ENCODE data around the gene TEX11.
"Not testable (repeated sequence)": the region's sequence is repeated elsewhere in the genome, so short reads cannot be mapped to it uniquely, and the experiment has no call there.

The TEX11 gene

DNA sequence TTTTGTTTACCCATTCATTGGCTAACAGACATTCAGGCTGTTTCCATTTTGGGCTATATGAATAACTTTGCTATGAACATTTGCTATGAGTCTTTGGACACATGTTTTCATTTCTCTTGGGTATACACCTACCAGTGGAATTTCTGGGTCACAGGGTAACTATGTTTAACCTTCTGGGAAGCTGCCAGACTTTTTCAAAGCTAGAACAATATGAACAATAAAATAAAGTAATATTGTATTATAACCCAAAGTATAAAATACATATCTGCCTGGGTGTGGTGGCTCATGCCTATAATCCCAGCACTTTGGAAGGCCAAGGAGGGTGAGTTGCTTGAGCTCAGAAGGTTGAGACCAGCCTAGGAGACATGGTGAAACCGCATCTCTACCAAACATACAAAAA lies 373.3 kb downstream of the TEX11 start:
- H3K36me3 ChIP-seq (replicated peaks) = no peaks in the 10 kb centered on the region
- in situ Hi-C loops (cut with MboI; ENCODE audit: low sequenced_read_pairs) = no loop called here
- no peaks in the 10 kb centered on the region; the same call in 1 of the 2 replicates for H3K27me3 ChIP-seq (ENCODE audit: low read depth)
- H3K4me1 ChIP-seq = no peaks in the 10 kb centered on the region
- no peaks in the 10 kb centered on the region for H3K9me3 ChIP-seq
- no peak for DNase-seq (ENCODE audit: low spot score in 2 of 2)
- no peak overlapping the region for H3K4me3 ChIP-seq

DNA sequence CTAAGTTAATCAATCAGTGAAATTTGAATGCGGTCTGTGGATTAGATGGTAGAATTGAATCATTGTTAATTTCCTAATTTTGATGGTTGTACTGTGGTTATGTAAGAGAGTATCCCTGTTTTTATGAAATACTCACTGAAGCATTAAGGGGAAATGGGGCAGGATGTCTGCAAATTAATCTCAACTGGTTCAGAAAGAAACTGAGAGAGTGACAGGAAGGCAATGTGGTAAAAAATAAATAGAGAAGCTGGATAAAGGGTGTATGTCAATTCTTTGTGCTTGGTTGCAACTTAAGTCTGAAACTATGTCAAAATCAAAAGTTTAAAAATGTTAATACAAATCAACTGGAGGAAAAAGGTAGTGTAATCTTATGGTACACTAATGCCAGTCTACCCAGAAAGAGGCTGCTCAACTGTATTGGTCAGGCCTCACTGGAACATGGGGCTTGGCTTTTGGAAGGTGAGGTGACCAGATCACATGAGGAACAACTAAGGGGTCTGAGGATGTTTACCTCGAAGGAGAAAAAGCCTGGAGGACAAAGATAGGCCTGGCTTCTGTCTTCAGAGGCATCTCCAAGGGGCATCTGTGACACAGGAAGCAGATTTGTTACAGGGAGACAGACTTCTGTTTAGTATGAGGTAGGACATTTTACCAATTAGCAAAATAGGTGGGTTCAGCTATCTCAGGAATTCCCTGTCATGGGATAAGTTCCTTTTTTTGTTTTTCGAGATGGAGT lies 380.7 kb downstream of the TEX11 start:
- in situ Hi-C loops (cut with MboI; ENCODE audit: low sequenced_read_pairs) = no loop called here
- no peak for DNase-seq (ENCODE audit: low spot score in 2 of 2)
- H3K9me3 ChIP-seq = no peaks in the 10 kb centered on the region
- H3K27me3 ChIP-seq (ENCODE audit: low read depth) = peaks cover 5% of the 10 kb centered on the region; the same call in 1 of the 2 replicates
- H3K4me3 ChIP-seq = no peak overlapping the region
- no peaks in the 10 kb centered on the region for H3K36me3 ChIP-seq (replicated peaks)
- no peaks in the 10 kb centered on the region for H3K4me1 ChIP-seq

- in situ Hi-C loops (cut with MboI; ENCODE audit: low sequenced_read_pairs) = no loop called here
- no peak for DNase-seq (ENCODE audit: low spot score in 2 of 2)
- Histone ChIP-seq H3K4me3 (no peak overlapping the region), H3K27me3 (ENCODE audit: low read depth) (peaks cover 5% of the 10 kb centered on the region; the same call in 1 of the 2 replicates), H3K4me1 (no peaks in the 10 kb centered on the region), H3K9me3 (no peaks in the 10 kb centered on the region; the same call in 1 of the 2 replicates), H3K36me3 (replicated peaks) (no peaks in the 10 kb centered on the region)
Measured at GRCh38 chrX:70527053-70527452, 381.5 kb downstream of the TEX11 start.

DNA sequence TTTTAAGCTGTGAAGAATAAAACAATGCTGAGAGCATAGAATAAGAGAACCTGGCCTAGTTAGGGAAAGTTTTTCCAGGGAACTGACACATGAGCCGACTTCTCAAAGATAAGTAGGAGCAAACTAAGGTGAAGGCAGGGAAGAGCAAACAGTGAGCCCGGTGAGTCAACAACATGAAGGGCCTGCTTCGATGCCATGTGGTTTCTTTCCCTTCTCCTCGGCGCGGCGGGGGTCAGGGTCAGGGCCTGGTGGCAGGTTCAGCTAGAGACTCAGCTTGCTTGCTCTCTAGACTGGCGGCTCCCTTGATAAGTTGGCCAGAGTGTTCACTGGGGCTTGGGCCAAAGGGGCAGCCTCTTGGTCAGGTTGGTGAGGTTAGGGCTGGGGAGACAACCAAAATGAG lies 382.8 kb downstream of the TEX11 start:
- Histone ChIP-seq H3K36me3 (replicated peaks) (no peaks in the 10 kb centered on the region), H3K4me1 (no peaks in the 10 kb centered on the region), H3K27me3 (ENCODE audit: low read depth) (peaks cover 5% of the 10 kb centered on the region; the same call in 1 of the 2 replicates), H3K4me3 (no peak overlapping the region), H3K9me3 (no peaks in the 10 kb centered on the region; the same call in 1 of the 2 replicates)
- no peak for DNase-seq (ENCODE audit: low spot score in 2 of 2)
- in situ Hi-C loops (cut with MboI; ENCODE audit: low sequenced_read_pairs) = no loop called here

- H3K27me3 ChIP-seq (ENCODE audit: low read depth); H3K36me3 ChIP-seq (replicated peaks); H3K4me1 ChIP-seq; in situ Hi-C loops (cut with MboI; ENCODE audit: low sequenced_read_pairs); H3K4me3 ChIP-seq; H3K9me3 ChIP-seq; DNase-seq (ENCODE audit: low spot score in 2 of 2): not testable (repeated sequence)
Measured at GRCh38 chrX:70515692-70516091, 392.8 kb downstream of the TEX11 start.

GRCh38 chrX:70515270-70515669 lies 393.2 kb downstream of the TEX11 start:
- H3K9me3 ChIP-seq; H3K27me3 ChIP-seq (ENCODE audit: low read depth); H3K4me1 ChIP-seq; DNase-seq (ENCODE audit: low spot score in 2 of 2); in situ Hi-C loops (cut with MboI; ENCODE audit: low sequenced_read_pairs); H3K4me3 ChIP-seq; H3K36me3 ChIP-seq (replicated peaks): not testable (repeated sequence)

- peaks cover 3% of the 10 kb centered on the region for H3K36me3 ChIP-seq (replicated peaks)
- no peaks in the 10 kb centered on the region for H3K9me3 ChIP-seq
- no peak for DNase-seq (ENCODE audit: low spot score in 2 of 2)
- H3K27me3 ChIP-seq (ENCODE audit: low read depth) = no peaks in the 10 kb centered on the region
- H3K4me1 ChIP-seq = no peaks in the 10 kb centered on the region
- in situ Hi-C loops (cut with MboI; ENCODE audit: low sequenced_read_pairs) = no loop called here
- H3K4me3 ChIP-seq = no peak overlapping the region
Measured at GRCh38 chrX:70509078-70509477, 399.4 kb downstream of the TEX11 start.

GRCh38 chrX:70508296-70508911 lies 400.1 kb downstream of the TEX11 start:
- Histone ChIP-seq H3K36me3 (replicated peaks) (peaks cover 6% of the 10 kb centered on the region), H3K9me3 (no peaks in the 10 kb centered on the region), H3K27me3 (ENCODE audit: low read depth) (no peaks in the 10 kb centered on the region), H3K4me3 (no peak overlapping the region), H3K4me1 (no peaks in the 10 kb centered on the region)
- DNase-seq (ENCODE audit: low spot score in 2 of 2) = no peak
- in situ Hi-C loops (cut with MboI; ENCODE audit: low sequenced_read_pairs) = no loop called here

GRCh38 chrX:70505451-70505841 lies 403.1 kb downstream of the TEX11 start:
- in situ Hi-C loops (cut with MboI; ENCODE audit: low sequenced_read_pairs) = no loop called here
- Histone ChIP-seq H3K27me3 (ENCODE audit: low read depth) (no peaks in the 10 kb centered on the region), H3K9me3 (no peaks in the 10 kb centered on the region), H3K4me3 (no peak overlapping the region), H3K36me3 (replicated peaks) (peaks cover 20% of the 10 kb centered on the region), H3K4me1 (no peaks in the 10 kb centered on the region)
- no peak for DNase-seq (ENCODE audit: low spot score in 2 of 2)

GRCh38 chrX:70504772-70505450 lies 403.6 kb downstream of the TEX11 start:
- in situ Hi-C loops (cut with MboI; ENCODE audit: low sequenced_read_pairs) = no loop called here
- H3K27me3 ChIP-seq (ENCODE audit: low read depth) = no peaks in the 10 kb centered on the region
- peaks cover 26% of the 10 kb centered on the region for H3K36me3 ChIP-seq (replicated peaks)
- DNase-seq (ENCODE audit: low spot score in 2 of 2) = no peak
- no peak overlapping the region for H3K4me3 ChIP-seq
- no peaks in the 10 kb centered on the region for H3K4me1 ChIP-seq
- no peaks in the 10 kb centered on the region for H3K9me3 ChIP-seq

GRCh38 chrX:70500826-70501225 lies 407.7 kb downstream of the TEX11 start:
- DNase-seq (ENCODE audit: low spot score in 2 of 2) = no peak
- H3K9me3 ChIP-seq = no peaks in the 10 kb centered on the region
- H3K36me3 ChIP-seq (replicated peaks) = peaks cover 55% of the 10 kb centered on the region
- H3K27me3 ChIP-seq (ENCODE audit: low read depth) = no peaks in the 10 kb centered on the region
- H3K4me3 ChIP-seq = no peak overlapping the region
- in situ Hi-C loops (cut with MboI; ENCODE audit: low sequenced_read_pairs) = no loop called here
- H3K4me1 ChIP-seq = no peaks in the 10 kb centered on the region

DNA sequence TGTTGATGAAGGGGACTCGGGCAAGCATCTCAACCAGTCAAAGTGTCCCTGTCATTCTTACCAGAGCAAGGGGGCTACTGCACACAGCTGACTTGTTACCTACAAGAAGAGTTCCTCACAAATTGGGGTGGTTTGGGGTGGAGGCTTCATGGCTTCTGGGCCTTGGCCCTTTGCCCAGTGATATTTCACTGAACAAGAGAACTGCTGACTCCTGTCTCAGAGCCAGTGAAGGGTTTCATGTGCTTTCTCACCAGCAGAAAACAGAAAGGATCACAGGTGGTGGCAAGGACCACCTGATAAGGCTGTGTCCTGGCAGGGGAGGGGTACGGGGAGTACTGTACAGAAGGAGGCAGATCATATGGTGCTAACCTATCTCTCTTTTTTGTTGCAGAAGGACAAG lies 410.4 kb downstream of the TEX11 start:
- Histone ChIP-seq H3K27me3 (ENCODE audit: low read depth) (no peaks in the 10 kb centered on the region), H3K4me3 (no peak overlapping the region), H3K9me3 (no peaks in the 10 kb centered on the region), H3K4me1 (no peaks in the 10 kb centered on the region), H3K36me3 (replicated peaks) (peaks cover 67% of the 10 kb centered on the region)
- in situ Hi-C loops (cut with MboI; ENCODE audit: low sequenced_read_pairs) = no loop called here
- DNase-seq (ENCODE audit: low spot score in 2 of 2) = no peak

- in situ Hi-C loops (cut with MboI; ENCODE audit: low sequenced_read_pairs) = no loop called here
- Histone ChIP-seq H3K4me3 (no peak overlapping the region), H3K27me3 (ENCODE audit: low read depth) (no peaks in the 10 kb centered on the region), H3K4me1 (no peaks in the 10 kb centered on the region), H3K9me3 (no peaks in the 10 kb centered on the region), H3K36me3 (replicated peaks) (peaks cover 78% of the 10 kb centered on the region)
- DNase-seq (ENCODE audit: low spot score in 2 of 2) = no peak
Measured at GRCh38 chrX:70497026-70497425, 411.5 kb downstream of the TEX11 start.

DNA sequence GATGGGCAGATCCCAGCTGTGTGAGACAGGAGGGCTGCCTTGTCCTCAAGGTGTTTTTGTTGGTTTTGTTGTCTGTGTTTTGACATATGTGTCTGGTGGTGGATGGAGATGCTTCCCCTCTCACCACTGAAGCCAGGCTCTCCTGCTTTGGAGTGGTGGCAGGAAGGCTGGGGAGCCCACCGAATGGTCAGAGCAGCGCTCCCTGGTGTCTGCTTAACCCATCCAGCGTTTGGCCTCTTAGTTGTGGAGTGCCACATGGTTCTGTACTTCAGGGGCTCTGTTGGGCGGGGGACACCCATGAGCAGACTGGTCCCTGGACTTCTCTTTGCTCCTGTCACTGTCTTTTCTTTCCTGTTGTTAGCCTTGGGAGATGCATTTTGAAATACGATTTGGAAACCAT lies 412.0 kb downstream of the TEX11 start:
- no peaks in the 10 kb centered on the region for H3K9me3 ChIP-seq
- H3K4me3 ChIP-seq = no peak overlapping the region
- no peak for DNase-seq (ENCODE audit: low spot score in 2 of 2)
- H3K36me3 ChIP-seq (replicated peaks) = peaks cover 80% of the 10 kb centered on the region
- H3K4me1 ChIP-seq = no peaks in the 10 kb centered on the region
- no peaks in the 10 kb centered on the region for H3K27me3 ChIP-seq (ENCODE audit: low read depth)
- in situ Hi-C loops (cut with MboI; ENCODE audit: low sequenced_read_pairs) = no loop called here
